GM12878 (cell line): Measurements from ENCODE around the gene GALNT9.

ENCODE experiments used
- CHD1 ChIP-seq: IDR thresholded peaks from 2 replicates; pipeline ENCODE4 v1.6.1; 2012; ENCODE audit warnings: low read depth, low read length, improper control_type of control experiment
- CTCF ChIP-seq, 3 experiments: IDR thresholded peaks in 2 of 3; conservative IDR thresholded peaks in 1 of 3; 2 replicates each; pipeline ENCODE4 v1.5.1; 2011; ENCODE audit warnings: low read depth in 3 of 3, low read length in 3 of 3, mild to moderate bottlenecking in 3 of 3, control low read depth in 2 of 3, moderate library complexity in 2 of 3, inconsistent platforms in 1 of 3, mixed read lengths in 1 of 3; ENCODE audit not compliant: control insufficient read depth in 2 of 3, insufficient read depth in 1 of 3; ENCODE audit errors: extremely low read depth in 1 of 3
- EP300 ChIP-seq, 2 experiments: fragments of 150-350 bp in 1 of 2; IDR thresholded peaks; 2 replicates each; pipeline ENCODE4 v1.6.1; 2011 to 2012; ENCODE audit warnings: low read depth in 2 of 2, low read length in 2 of 2, borderline replicate concordance in 1 of 2, improper control_type of control experiment in 1 of 2, inconsistent platforms in 1 of 2; ENCODE audit not compliant: control insufficient read depth in 1 of 2
- EZH2 ChIP-seq: IDR thresholded peaks from 2 replicates; pipeline ENCODE4 v1.6.1; 2012; ENCODE audit warnings: low read depth, mild to moderate bottlenecking, control low read depth, inconsistent platforms, low read length, borderline replicate concordance; ENCODE audit not compliant: control insufficient read depth
- FOXM1 ChIP-seq: IDR thresholded peaks from 2 replicates; pipeline ENCODE4 v1.6.1; 2012; ENCODE audit warnings: low read depth, mild to moderate bottlenecking, inconsistent platforms, low read length, moderate library complexity
- MYC ChIP-seq: IDR thresholded peaks from 2 replicates; pipeline ENCODE4 v1.6.1; 2011; ENCODE audit warnings: mild to moderate bottlenecking, low read length, moderate library complexity, inconsistent platforms; ENCODE audit not compliant: insufficient read depth, insufficient replicate concordance, insufficient read length, severe bottlenecking
- PBX3 ChIP-seq: IDR thresholded peaks from 2 replicates; pipeline ENCODE4 v1.6.1; 2011; ENCODE audit warnings: mild to moderate bottlenecking, low read depth, low read length, moderate library complexity; ENCODE audit not compliant: insufficient replicate concordance
- POLR2A ChIP-seq: IDR thresholded peaks from 2 replicates; pipeline ENCODE4 v1.6.1; 2011; ENCODE audit warnings: low read depth, mild to moderate bottlenecking, low read length
- POLR2AphosphoS5 ChIP-seq: IDR thresholded peaks from 2 replicates; pipeline ENCODE4 v1.6.1; 2011; ENCODE audit warnings: mild to moderate bottlenecking, low read length, inconsistent platforms
- RELB ChIP-seq: fragments of 450-650 bp; IDR thresholded peaks from 2 replicates; pipeline ENCODE4 v1.6.1; 2017; ENCODE audit warnings: low read depth, mild to moderate bottlenecking, moderate library complexity
- RUNX3 ChIP-seq: IDR thresholded peaks from 2 replicates; pipeline ENCODE4 v1.6.1; 2012; ENCODE audit warnings: low read length, inconsistent platforms
- USF2 ChIP-seq: IDR thresholded peaks from 2 replicates; pipeline ENCODE4 v1.6.1; 2011; ENCODE audit warnings: low read depth, low read length, improper control_type of control experiment, borderline replicate concordance
- ZBTB40 ChIP-seq: fragments of 450-650 bp; IDR thresholded peaks from 2 replicates; pipeline ENCODE4 v1.6.1; 2016; ENCODE audit warnings: mild to moderate bottlenecking, moderate library complexity, borderline replicate concordance
- ZNF384 ChIP-seq: IDR thresholded peaks from 2 replicates; pipeline ENCODE4 v1.6.1; 2012; ENCODE audit warnings: low read depth, mild to moderate bottlenecking, low read length, improper control_type of control experiment, borderline replicate concordance

GRCh38 chr12:132284827-132285741 is 44.3 kb downstream of the GALNT9 start:
- TF ChIP-seq EZH2 = no peak
- TF ChIP-seq POLR2A = no peak
- no peak for TF ChIP-seq RUNX3
- TF ChIP-seq USF2 = no peak
- no peak for TF ChIP-seq FOXM1
- no peak for TF ChIP-seq POLR2AphosphoS5
- TF ChIP-seq EP300 (IDR thresholded peaks at IDR 0.05; ENCODE audit: borderline replicate concordance in 1 of 2, control insufficient read depth in 1 of 2, low read depth in 2 of 2, low read length in 2 of 2) = no peak
- no peak for TF ChIP-seq ZNF384
- no peak for TF ChIP-seq MYC
- no peak for TF ChIP-seq CTCF (IDR thresholded peaks at IDR 0.05 in 2 of 3, conservative IDR thresholded peaks at IDR 0.05 in 1 of 3; ENCODE audit: control insufficient read depth in 2 of 3, extremely low read depth in 1 of 3, insufficient read depth in 1 of 3, low read depth in 3 of 3, low read length in 3 of 3)
- no peak for TF ChIP-seq CHD1
- no peak for TF ChIP-seq RELB
- no peak for TF ChIP-seq PBX3
- no peak for TF ChIP-seq ZBTB40
